HAP-1 (cell line): ENCODE measurements around the gene ATXN1L.
A peak's percentile ranks its signal among the peaks of the same experiment; 100 is the strongest.
"Not testable (repeated sequence)": the region's sequence is repeated elsewhere in the genome, so short reads cannot be mapped to it uniquely, and the experiment has no call there.

Source experiments
- DNase-seq, 2 experiments: peaks; one replicate each; pipeline ENCODE4 v3.0.0-alpha.2; 2016 to 2020; ENCODE audit warnings: low spot score in 2 of 2
- H3K27me3 ChIP-seq: fragments of 250-450 bp; sonication (Bioruptor Pico); 2 replicates; pipeline ENCODE4 v1.5.1; 2020; ENCODE audit warnings: low read depth, mild to moderate bottlenecking, moderate library complexity
- H3K36me3 ChIP-seq: fragments of 250-450 bp; sonication (Bioruptor Pico); replicated peaks from 2 replicates; pipeline ENCODE4 v1.5.1; 2020; ENCODE audit warnings: mild to moderate bottlenecking
- H3K4me1 ChIP-seq: fragments of 250-450 bp; sonication (Bioruptor Pico); 2 replicates; pipeline ENCODE4 v1.5.1; 2020; ENCODE audit warnings: mild to moderate bottlenecking
- H3K4me3 ChIP-seq: fragments of 250-450 bp; sonication (Bioruptor Pico); 2 replicates; pipeline ENCODE4 v1.5.1; 2020; ENCODE audit warnings: mild to moderate bottlenecking, moderate library complexity
- H3K9me3 ChIP-seq: fragments of 250-450 bp; sonication (Bioruptor Pico); 2 replicates; pipeline ENCODE4 v1.5.1; 2020; ENCODE audit warnings: mild to moderate bottlenecking, moderate library complexity
- in situ Hi-C: fragments of 300-500 bp; cut with MboI; formaldehyde crosslinking; loops from 3 replicates; pipeline ENCODE4 v1.14.3; 2020; ENCODE audit warnings: low sequenced_read_pairs, inconsistent platforms, mixed read lengths

Gene ATXN1L

GRCh38 chr16:71863995-71864394, 18.2 kb downstream of the ATXN1L start:
- H3K27me3 ChIP-seq, result no peaks in the 10 kb centered on the region
- H3K4me3 ChIP-seq, result no peak overlapping the region
- no peaks in the 10 kb centered on the region for H3K9me3 ChIP-seq
- DNase-seq, result no peak
- in situ Hi-C loops, result no loop called here
- H3K4me1 ChIP-seq, result no peaks in the 10 kb centered on the region
- peaks cover 56% of the 10 kb centered on the region for H3K36me3 ChIP-seq

DNA sequence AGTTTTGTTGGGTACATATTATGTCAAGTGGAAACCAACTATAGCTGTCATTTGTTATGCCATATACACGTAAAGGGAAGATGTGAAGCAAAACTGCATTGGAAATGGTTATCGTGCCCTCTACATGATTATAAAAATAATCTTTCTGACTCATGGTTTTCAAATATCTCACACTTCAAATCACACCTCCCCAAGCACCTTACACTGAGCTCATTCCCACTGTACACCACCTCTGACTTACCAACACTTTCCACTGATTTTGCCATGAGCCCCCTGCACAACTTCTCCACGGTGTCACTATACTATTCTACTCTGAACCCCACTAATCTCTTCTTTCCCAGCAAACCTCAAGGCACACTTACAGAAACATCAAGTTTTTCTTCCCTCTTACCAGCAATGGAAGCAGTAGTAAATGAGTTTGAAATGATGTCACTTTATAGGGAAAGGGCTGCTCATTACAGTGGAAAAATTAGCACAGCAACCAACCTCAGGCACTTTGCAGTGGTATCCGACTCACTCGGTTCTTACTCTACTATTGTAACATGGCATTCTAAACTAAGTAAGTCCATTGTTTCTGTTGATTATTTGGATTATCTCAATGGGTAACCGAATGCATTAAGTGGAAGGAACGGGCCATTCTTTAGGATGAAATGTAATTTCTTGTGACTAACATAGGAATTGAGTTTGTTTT, 19.5 kb downstream of the ATXN1L start:
- no peak for DNase-seq
- in situ Hi-C loops, result no loop called here
- no peaks in the 10 kb centered on the region for H3K9me3 ChIP-seq
- peaks cover 51% of the 10 kb centered on the region for H3K36me3 ChIP-seq
- no peak overlapping the region for H3K4me3 ChIP-seq
- H3K27me3 ChIP-seq, result no peaks in the 10 kb centered on the region
- no peaks in the 10 kb centered on the region for H3K4me1 ChIP-seq

GRCh38 chr16:71867175-71867574, 21.4 kb downstream of the ATXN1L start:
- in situ Hi-C loops, H3K4me3 ChIP-seq, H3K9me3 ChIP-seq, DNase-seq, H3K4me1 ChIP-seq, H3K27me3 ChIP-seq: not testable (repeated sequence)
- peaks cover 39% of the 10 kb centered on the region for H3K36me3 ChIP-seq

- in situ Hi-C loops, result no loop called here
- H3K4me3 ChIP-seq, result no peak overlapping the region
- no peaks in the 10 kb centered on the region for H3K9me3 ChIP-seq
- DNase-seq, result no peak
- H3K4me1 ChIP-seq, result no peaks in the 10 kb centered on the region
- peaks cover 38% of the 10 kb centered on the region for H3K36me3 ChIP-seq
- no peaks in the 10 kb centered on the region for H3K27me3 ChIP-seq
Measured at GRCh38 chr16:71867939-71868338, 22.2 kb downstream of the ATXN1L start.

GRCh38 chr16:71869089-71869488, 23.3 kb downstream of the ATXN1L start:
- in situ Hi-C loops, result no loop called here
- H3K36me3 ChIP-seq, result peaks cover 31% of the 10 kb centered on the region

DNA sequence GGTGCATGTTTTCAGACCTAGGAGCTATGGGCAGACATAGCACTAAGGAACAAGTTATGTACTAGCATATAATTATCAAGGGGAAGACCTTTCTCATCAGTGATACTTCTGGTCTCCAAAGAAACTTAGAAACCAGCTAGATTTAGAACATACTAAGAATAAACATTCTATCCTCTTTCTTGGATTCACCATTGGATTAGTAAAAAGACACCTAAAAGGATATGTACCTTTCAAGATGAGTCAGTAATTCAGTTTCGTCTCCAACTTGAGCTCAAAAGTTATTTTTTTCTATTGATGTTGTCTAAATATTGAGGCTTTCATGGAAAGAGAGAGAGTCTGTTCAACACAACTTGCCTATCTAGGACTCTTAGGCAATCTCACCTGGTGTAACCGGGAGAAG, 25.0 kb downstream of the ATXN1L start:
- in situ Hi-C loops, result no loop called here
- no peaks in the 10 kb centered on the region for H3K9me3 ChIP-seq
- no peak for DNase-seq
- H3K27me3 ChIP-seq, result no peaks in the 10 kb centered on the region
- H3K4me3 ChIP-seq, result no peak overlapping the region
- peaks cover 23% of the 10 kb centered on the region for H3K36me3 ChIP-seq
- H3K4me1 ChIP-seq, result no peaks in the 10 kb centered on the region

More at GRCh38 chr16:71869089-71869488, 23.3 kb downstream of the ATXN1L start:
- Histone ChIP-seq H3K4me3 (no peak overlapping the region), H3K4me1 (no peaks in the 10 kb centered on the region), H3K27me3 (no peaks in the 10 kb centered on the region), H3K9me3 (no peaks in the 10 kb centered on the region)
- no peak for DNase-seq

GRCh38 chr16:71873199-71873598, 27.4 kb downstream of the ATXN1L start:
- H3K36me3 ChIP-seq, result peaks cover 16% of the 10 kb centered on the region
- H3K9me3 ChIP-seq, result no peaks in the 10 kb centered on the region
- no peaks in the 10 kb centered on the region for H3K4me1 ChIP-seq
- no peaks in the 10 kb centered on the region for H3K27me3 ChIP-seq
- in situ Hi-C loops, result no loop called here
- no peak overlapping the region for H3K4me3 ChIP-seq
- no peak for DNase-seq

DNA sequence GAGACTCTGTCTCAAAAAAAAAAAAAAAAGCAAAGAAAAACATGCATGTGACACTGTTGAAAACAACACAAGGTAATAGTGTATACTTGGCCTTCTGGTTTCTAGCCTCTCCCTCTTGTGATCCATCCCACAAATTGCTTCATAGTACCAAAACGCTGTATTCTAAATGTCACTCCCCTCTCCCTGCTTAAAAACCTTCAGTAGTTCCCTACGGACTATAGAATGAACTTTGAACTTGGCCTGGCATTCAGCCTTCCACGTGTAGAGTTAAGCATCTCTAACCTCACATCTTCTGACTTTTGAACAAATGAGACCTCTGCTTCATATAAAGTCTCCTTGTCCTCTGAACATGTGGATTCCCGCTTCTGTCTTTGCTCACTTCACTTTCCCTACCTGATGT, 33.1 kb downstream of the ATXN1L start:
- Histone ChIP-seq H3K9me3 (no peaks in the 10 kb centered on the region), H3K36me3 (peaks cover 42% of the 10 kb centered on the region)

DNA sequence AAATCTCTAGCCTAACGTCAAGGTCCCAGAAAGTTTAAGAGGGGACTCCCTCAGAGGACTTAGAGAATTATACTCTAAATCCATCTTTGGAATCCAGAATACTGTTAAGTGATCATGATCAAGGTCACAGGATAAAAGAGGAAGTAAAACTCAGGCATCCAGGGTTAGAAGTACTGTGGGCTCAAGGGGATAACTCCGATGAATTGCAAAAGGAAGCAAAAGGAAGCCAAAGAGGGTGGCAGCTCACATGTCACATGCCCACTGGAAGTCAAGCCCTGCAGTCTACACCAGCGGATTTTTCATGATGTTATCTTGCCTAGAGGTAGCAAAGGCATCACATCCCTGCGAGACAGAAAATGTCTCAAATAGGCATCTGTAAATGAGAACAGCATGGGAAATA, 34.4 kb downstream of the ATXN1L start:
- H3K9me3 ChIP-seq, result no peaks in the 10 kb centered on the region
- in situ Hi-C loops, result no loop called here
- no peaks in the 10 kb centered on the region; the same call in 1 of the 2 replicates for H3K4me1 ChIP-seq
- no peak overlapping the region for H3K4me3 ChIP-seq
- H3K27me3 ChIP-seq, result no peaks in the 10 kb centered on the region
- DNase-seq, result no peak
- peaks cover 37% of the 10 kb centered on the region for H3K36me3 ChIP-seq

More for the DNA sequence above, 33.1 kb downstream of the ATXN1L start:
- no peaks in the 10 kb centered on the region for H3K27me3 ChIP-seq
- no peak for DNase-seq
- in situ Hi-C loops, result no loop called here
- H3K4me1 ChIP-seq, result no peaks in the 10 kb centered on the region; the same call in 1 of the 2 replicates
- no peak overlapping the region for H3K4me3 ChIP-seq

- H3K36me3 ChIP-seq, result peaks cover 30% of the 10 kb centered on the region
- peak overlapping the region; percentile 62 for H3K4me3 ChIP-seq
- DNase-seq, result peak; percentile 45 to 87
- H3K27me3 ChIP-seq, result no peaks in the 10 kb centered on the region
- H3K4me1 ChIP-seq, result no peaks in the 10 kb centered on the region; the same call in 1 of the 2 replicates
- no peaks in the 10 kb centered on the region for H3K9me3 ChIP-seq
- in situ Hi-C loops, result no loop called here
Measured at GRCh38 chr16:71882505-71883167, 36.9 kb downstream of the ATXN1L start.

GRCh38 chr16:71883168-71883848, 37.5 kb downstream of the ATXN1L start:
- in situ Hi-C loops, result no loop called here
- H3K27me3 ChIP-seq, result no peaks in the 10 kb centered on the region
- peaks cover 29% of the 10 kb centered on the region for H3K36me3 ChIP-seq
- peak overlapping the region; percentile 62 for H3K4me3 ChIP-seq
- no peaks in the 10 kb centered on the region; the same call in 1 of the 2 replicates for H3K4me1 ChIP-seq
- H3K9me3 ChIP-seq, result no peaks in the 10 kb centered on the region
- DNase-seq, result peak; percentile 17 to 69

- in situ Hi-C loops, result no loop called here
- Histone ChIP-seq H3K27me3 (no peaks in the 10 kb centered on the region), H3K4me3 (peak within 1 kb of the TSS; percentile 62), H3K36me3 (peaks cover 27% of the 10 kb centered on the region), H3K4me1 (no peaks in the 10 kb centered on the region; the same call in 1 of the 2 replicates), H3K9me3 (no peaks in the 10 kb centered on the region)
- DNase-seq, result peak; percentile 79 to 91
Measured at GRCh38 chr16:71883849-71884638, 38.3 kb downstream of the ATXN1L start, which contains the start of gene ZNF821. TSS of gene ZNF821 (minus strand) at chr16:71884182. CDS start at chr16:71879946, 4,236 bp downstream.

DNA sequence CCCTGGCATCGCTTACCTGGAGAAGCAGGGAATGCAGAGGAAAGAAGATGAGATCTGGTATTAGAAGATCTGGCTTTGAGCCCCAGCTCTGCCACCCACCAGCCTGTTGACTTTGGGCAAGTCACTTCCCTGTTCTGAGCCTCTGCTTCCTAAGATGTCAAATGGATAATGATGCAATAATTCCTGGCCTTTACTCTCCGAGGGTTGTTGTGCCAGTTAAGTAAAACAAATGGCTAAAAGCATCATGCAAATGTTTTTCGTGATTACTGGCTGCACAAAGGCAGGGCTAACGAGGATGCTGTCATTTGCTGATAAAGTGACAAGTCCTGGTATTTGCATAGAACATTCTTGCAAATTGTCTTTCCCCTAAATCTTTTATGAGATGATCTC, 39.5 kb downstream of the ATXN1L start:
- no peak overlapping the region for H3K4me3 ChIP-seq
- no peaks in the 10 kb centered on the region for H3K9me3 ChIP-seq
- in situ Hi-C loops, result no loop called here
- H3K36me3 ChIP-seq, result peaks cover 17% of the 10 kb centered on the region
- DNase-seq, result no peak
- H3K4me1 ChIP-seq, result no peaks in the 10 kb centered on the region; the same call in 1 of the 2 replicates
- no peaks in the 10 kb centered on the region for H3K27me3 ChIP-seq
